GM18858 (cell line): ENCODE measurements around the gene USP21.

Experiments
- ATAC-seq: cut with Tn5 transposase; IDR thresholded peaks from one replicate; pipeline ENCODE4 v1.9.1; 2021; ENCODE audit not compliant: unreplicated experiment

The USP21 gene

DNA sequence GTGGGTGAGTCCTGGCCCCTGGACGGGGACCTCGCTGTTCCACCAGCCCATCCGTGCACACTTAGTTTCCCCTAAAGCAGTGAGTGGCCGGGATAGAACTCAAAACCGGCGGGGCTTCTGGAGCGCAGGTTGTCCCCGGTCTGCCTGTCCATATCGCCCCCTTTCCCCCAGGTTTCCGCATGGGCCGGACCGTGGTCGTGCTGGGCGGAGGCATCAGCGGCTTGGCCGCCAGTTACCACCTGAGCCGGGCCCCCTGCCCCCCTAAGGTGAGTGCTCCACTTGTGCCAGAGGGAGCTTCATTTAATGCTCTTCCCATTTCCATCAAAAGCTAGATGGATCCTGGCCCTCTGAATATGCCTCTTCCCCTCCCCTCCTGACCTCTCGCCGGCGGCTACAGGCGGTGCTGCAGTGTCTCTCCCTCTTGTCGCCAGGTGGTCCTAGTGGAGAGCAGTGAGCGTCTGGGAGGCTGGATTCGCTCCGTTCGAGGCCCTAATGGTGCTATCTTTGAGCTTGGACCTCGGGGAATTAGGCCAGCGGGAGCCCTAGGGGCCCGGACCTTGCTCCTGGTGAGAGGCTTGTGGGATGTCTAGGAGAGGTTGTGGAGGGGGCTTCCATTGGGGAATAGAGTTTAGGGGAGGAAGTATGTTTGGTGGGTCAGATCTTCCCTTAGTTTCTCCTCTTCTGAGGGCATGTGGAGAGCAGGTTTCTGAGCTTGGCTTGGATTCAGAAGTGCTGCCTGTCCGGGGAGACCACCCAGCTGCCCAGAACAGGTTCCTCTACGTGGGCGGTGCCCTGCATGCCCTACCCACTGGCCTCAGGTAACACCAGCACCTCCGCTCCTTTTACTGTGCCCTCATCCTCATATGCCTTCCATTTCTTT is 7.6 kb downstream of the USP21 start:
- no peak for ATAC-seq

DNA sequence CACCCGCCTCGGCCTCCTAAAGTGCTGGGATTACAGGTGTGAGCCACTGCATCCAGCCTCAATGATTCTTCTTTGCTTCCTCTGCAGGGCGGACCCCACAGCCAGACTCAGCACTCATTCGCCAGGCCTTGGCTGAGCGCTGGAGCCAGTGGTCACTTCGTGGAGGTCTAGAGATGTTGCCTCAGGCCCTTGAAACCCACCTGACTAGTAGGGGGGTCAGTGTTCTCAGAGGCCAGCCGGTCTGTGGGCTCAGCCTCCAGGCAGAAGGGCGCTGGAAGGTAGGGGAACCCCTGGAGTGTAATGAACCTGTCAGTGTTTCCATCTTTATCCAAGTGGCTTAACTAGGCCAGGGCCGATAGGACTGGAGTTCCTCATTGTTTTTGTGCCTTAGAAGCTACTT is 9.6 kb downstream of the USP21 start:
- no peak for ATAC-seq

DNA sequence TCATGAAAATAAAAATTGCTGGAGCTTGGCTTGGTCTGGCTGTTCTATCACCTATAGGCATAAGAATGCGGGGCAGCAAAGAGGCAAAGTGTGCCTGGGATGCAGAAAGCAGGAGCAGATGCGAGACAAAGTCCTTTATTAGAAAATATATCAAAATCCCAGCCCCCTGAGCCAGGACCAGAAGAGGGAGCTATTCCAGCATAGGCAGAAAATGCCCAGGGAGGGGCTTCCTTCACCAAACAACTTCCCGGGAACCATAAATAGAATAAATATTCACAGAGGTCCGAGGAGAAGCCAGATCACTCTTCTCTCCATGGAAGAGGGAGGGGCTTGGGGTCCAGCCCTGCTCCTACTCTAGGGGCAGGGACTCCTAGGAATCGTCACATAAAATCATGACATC is 11.9 kb downstream of the USP21 start:
- ATAC-seq = no peak

DNA sequence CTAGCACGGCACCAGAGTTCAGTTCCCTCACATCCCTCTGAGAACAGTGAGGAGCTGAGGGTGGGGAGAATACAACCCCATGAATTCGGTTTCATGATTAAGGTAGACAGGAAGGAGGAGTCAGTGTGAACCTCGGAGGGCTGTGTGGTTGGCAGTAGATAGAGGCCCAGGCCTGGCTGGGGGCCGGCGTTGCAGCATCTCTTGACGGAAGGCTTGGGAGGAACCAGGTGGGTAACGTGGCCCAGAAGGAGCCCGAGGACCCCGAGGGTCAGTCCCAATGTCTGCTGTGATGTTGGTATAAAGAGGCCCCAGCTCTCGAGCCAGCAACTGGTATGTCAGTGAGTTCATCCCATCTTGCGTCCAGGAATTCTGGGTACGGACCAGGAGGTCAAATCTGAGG is 12.4 kb downstream of the USP21 start:
- no peak for ATAC-seq

DNA sequence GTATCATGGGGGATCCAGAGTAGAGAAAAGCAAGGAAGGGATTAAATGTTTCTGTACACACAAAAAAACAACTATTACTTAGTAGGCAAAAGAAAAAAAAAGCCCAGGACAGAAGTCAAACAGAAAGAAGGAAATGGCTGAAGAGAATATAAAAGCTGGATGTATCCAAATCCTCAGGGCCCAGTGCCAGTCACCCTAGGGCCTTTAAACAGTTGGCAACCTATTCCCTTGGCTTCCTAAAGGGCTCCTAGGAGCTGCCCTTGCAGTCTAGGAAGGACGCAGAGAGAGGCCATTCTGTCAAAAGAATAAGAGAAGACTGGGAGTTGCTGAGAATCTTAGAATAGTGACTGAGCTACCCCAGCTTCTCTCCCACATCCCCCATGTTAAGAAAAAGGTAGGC is 13.0 kb downstream of the USP21 start:
- no peak for ATAC-seq

DNA sequence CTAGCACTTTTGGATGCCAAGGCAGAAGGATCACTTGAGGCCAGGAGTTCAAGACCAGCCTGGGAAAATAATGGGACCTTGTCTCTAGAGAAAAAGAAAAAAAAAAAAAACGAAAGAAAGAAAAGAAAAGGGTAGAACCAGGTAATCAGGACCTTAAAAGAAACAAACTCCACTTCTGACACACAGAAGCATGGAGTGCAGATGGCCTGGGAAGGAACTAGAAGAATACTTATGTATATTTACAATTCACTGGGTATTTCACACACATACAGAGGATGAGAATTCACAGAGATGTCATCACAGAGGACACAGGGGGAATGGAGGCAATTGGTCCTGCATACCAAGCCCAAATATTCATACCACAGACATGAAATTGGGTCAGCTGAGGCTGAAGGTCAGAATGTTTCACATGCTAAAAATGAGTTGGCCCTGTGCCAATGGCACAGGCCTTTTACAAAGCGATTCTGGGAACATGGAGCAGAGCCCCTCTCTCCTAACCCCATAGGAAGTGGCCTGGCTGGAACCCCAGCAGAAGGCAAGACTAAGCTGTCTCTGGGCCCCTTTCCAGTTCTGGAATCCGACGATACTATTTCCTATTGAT is 13.6 kb downstream of the USP21 start:
- no peak for ATAC-seq

DNA sequence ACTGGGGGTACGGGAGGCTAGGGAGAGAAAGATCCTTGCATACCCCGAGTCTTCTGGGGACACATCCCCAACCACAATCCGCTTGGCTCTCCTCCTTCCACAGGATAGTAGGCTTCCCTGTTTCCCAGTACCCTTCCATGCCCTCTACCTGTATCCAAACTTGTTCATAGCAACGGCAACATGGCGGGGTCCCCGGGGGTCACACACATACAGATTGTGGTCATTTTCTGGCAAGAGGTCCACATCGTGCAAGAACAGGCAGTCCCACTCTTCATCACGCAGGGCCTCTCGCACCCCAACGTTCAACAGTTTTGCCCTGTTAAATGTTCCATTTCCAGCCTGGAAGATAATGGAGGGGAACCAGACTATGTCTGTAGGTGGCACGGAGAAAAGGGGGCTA is 14.4 kb downstream of the USP21 start:
- no peak for ATAC-seq

DNA sequence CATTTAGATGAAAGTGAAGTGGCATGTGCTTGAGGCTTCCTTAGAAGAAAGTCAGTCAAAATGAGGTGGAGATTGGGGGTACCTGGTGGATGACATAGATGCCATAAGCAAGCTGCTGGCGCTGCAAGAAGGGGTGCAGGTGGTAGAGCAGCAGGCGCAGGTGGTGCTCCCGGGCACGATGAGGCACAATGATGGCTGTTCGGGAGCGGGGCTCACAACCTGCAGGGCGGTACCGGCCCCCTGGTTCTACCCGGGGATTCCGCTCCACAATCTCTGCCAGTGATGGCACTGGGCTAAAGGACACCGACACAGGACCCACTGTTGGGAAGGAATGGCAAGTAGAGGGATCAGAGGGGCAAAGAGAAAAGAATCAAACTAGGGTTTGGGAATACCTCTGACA is 15.6 kb downstream of the USP21 start:
- no peak for ATAC-seq

DNA sequence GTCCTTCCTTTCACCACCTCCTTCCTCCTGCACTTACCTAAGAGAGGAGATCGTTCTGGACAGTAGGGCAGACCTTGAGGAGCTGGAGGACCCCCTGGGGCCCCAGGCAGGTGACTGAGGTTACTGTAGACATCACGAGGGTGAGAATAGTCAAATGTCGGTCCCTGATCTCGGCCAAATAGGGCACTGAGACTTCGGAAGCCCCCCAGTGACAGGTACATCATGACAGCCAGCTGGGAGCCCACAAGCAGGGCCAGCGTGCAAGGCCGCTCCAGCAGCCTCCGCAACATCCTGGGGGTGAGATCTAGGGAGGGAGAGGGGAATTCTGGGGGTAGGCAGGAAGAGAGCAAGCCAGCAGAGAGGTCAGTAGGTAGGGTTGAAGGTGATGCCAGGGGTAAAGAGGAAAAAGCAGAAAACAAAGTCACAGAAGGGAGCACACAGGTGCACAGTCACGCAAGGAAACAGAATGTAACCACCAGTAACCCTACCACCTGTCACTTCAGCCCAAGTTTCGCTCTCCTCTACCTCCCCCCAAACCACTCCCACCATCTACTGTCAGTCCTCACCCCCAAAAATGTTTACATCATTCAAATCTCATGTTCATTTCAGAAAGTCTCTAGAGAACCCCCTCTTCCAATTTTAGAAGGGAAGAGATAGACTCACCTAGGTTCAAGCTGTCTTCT is 16.6 kb downstream of the USP21 start:
- no peak for ATAC-seq

DNA sequence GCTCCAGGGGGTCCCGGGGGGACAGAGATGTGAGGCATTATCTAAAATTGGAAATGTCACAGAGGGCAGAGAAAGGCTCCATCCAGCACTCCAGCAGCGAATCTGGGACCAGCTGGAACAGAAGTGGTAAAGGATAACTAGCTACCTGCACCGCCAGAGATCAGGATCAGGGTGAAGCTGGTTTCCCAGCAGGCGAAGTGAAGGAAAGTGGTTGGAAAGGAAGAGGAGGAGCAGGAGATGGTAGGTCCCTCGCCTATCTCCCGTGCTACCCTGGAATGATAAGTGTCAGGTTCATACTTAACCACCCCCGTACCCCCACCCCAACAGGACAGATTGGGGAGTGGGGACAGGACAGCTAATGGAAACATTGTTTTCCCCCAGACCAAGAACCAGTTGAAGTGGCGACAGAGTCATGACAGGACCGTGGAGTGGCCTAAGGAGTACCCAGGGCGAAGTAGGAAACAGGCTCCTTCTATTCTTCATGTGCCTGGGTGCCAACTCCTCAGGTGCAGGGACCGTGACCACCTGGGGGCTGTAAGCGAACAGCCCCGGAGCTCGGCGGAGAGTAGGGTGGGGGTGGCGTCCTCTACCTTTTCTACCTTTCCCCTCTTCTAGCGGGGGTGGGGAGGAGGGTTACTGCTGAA is 17.3 kb downstream of the USP21 start:
- no peak for ATAC-seq

DNA sequence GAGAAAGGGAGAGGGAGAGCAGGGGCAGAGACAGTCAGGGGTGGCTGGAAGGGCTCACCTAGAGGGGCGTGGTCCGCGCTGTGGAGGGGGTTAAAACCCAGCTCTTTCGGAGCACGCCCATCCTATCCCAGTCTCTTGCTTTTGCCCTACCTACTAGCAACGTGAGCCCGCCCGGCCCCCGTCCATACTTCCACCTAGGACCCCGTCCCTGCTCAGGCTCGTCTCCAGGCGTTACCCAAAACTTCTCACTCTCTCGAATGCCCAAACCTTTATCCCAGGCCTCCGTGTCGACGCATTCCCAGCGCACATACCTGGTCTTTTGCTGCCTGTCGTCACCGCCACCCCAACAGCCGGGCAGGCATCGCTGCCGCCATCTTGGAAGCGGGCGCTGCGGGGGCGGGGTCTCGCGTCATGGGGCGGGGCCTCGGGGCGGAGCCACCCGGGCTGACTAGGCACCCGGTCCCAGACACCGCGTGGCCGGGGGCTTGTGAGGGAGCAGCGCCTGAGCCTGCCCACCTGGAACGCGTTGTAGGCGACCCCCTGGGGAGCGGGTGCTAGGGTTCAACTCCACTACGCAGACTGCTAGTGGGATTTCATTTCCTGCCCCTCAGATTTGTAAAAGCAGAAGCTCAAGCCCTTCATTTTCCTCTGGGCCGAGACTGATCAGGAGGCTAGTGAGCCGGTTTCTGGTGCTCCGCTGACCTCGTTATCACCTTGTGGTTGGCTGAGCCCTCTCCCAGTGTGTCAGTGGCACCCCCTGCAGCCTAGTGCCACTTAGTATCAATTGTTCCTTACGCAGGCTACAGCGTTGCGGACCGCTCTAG is 18.0 kb downstream of the USP21 start, which contains the start of gene B4GALT3:
B4GALT3 (minus strand) TSS at position 396 of the 824 bp plus-strand sequence. CDS start 1,447 bp downstream, outside the sequence.
- ATAC-seq = peak; percentile 36

DNA sequence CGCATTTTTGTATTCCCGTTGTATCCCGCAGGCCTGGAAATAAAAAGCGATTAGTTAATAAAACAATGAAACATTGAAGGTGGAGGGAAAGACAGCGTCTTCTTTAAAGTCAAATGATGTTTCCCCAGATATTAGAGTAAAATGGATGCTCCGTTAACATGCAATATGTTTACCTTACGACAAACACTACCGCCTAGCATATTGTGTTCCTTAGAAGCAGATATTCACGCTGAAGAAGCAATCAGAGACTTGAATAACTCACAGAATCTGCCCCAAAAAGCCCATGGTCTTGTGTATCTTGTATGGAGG is 18.6 kb downstream of the USP21 start:
- ATAC-seq = no peak

DNA sequence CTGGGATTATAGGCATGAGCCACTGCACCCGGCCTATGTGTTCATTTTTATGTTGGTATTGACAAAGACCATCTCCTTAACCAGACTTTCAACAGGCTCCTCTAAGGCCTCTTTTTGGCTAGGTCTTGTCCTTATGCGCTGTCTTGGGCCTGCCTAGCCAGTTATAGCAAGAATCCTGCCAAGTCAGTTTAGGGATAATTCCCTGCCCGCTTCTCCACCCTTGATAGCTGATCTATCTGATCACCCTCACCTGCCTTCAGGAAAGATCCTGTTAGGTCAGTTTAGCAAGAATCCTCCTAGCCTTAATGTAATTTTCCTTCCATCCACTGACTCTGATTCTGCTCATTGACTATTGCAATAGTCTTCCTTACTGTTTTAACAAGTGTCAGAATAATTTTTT is 20.4 kb downstream of the USP21 start:
- ATAC-seq = no peak

DNA sequence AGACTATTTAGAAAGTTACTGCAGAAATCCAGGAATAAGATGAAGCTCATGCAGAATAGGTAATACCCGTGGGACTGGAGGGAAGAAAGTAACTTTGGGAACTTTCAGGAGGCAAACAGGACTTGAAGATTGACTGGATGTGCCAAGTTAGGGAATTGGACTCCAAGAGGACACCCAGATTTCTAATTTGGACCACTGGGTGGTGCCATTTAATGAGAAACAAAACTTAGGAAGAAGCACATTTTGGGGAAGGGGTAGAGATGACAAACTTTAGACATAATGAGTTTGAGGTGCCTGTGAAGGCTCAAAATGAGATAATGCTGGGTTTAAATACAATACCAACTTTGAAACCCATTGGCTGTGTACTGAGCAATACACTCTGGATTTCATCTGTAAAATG is 21.3 kb downstream of the USP21 start:
- ATAC-seq = no peak

DNA sequence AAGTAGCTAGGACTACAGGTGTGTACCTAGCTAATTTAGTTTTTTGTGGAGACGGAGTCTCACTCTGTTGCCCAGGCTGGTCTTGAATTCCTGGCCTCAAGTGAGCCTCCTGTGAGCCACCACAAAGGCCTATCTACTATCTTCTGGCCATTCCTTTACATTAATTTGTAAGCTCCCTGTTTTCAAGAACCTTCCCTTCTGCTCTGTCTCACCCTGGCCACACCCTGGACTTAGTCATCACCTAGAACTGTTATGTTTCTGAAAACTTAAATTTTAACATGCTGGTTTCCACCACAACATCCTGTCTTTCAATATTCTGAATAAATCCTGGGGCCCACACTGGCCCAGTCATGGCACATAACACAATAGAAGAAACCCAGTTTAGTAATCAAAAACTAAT is 22.9 kb downstream of the USP21 start:
- ATAC-seq = peak; percentile 42

DNA sequence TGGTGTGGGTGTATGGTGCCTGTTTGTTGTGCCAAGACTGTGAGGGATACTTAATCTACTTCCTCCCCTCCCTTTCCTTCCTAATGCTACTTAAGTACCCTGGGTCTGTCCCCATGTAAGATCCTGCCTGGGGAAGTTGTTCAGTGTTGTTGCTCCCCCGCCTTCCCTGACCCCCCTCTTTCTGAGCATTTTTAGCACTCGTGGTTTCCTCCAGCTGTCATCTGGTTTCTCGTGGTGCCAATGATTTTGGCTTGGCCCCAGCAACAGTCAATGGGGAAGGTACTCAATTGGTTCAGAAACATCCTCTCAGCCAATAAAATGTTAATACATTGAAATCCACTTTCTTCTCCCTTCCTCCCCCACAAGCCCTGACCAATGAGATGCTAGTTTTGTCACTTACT is 26.0 kb downstream of the USP21 start:
- peak; percentile 46 for ATAC-seq

DNA sequence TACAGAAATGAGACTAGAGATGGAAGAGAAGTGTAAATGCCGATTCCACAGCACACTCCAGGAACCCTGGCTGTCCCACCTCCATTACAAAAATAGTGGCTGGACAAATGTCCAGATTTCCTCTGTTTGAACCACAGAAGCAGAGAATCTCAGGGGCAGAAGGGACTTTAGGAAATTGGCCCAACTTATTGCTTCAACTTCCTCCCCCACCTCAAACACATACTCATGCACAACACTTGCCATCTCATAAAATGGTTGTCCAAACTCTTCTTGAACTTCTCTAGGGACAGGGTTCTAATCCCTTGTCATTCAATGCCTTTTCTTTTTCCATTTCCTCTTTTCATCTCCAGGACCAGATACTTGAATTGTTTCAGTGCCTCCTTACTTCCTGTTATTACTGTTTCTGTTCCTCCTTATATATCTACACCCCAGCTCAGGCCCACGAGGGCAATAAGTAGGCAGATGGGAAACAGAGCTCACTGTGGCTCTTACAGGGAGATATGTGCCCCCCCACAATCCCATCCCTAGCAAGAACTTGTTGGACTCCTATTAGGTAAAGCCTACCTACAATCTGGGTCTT is 26.5 kb downstream of the USP21 start:
- ATAC-seq = no peak

DNA sequence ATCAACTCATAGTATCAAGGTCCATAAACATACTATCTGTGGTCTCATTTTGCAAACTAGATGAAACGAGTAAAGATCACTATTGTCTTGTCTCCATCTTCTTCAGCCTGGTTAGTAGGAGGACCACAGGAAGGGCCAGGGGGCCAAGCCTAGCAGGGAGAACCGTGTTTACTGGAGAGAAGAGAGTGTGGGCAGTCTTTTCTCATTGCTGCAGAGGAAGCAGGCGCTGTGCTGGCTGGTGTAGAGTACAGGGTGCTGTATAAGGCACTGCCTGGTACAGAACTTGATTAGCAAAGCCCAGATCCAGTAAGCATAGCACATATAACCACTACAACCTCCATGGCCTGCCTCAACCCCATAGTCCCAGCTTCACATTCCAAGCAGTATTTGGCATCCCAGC is 28.0 kb downstream of the USP21 start:
- ATAC-seq = no peak

DNA sequence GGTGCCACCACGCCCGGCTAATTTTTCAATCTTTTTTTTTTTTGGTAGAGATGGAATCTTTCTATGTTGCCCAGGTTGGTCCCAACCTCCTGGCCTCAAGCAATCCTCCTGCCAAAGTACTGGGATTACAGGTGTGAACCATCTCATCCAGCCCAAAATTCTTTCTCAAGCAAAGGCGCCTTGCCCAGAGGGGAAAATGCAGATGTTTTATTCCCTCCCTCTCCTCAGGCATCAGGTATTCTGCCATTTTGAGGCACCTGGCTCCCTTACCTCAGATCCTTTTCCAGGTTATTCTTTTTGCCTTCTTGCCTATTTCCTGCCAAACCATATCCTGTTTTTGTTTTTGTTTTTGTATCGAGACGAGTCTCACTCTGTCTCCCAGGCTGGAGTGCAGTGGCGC is 29.1 kb downstream of the USP21 start:
- ATAC-seq = no peak

DNA sequence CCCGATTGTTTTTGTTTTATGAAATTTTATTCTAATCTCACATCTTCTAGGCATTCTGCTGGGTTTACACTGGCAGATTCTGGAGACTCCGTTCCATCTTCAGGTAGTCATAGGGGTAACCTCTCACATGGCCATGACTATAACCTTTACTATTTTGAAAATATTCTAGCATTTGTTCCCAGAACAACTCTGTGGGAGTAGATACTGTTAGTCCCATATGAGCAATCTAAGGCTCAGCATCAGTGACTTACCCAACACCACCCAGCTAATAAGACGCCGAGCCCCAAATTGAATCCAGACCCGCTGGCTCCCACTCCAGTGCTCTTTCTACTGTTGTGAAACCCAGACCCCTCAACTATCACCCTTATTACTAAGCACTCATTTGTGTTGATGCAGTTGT is 29.7 kb downstream of the USP21 start:
- no peak for ATAC-seq
